ENCODE results near the gene PYY.
"Not testable (repeated sequence)": the region's sequence is repeated elsewhere in the genome, so short reads cannot be mapped to it uniquely, and the experiment has no call there.

DNA sequence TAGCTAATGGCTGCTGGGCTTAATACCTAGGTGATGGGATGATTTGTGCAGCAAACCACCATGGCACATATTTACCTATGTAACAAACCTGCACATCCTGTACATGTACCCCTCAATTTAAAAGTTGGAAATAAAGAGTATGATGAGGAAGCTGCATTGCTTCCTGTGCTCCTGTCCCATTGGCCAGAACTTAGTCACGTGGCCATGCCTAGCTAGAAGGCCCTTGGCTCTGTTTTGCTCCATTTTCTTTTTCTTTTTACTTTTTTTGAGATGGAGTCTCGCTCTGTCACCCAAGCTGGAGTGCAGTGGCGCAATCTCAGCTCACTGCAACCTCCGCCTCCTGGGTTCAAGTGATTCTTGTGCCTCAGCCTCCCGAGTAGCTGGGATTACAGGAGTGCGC, 7.6 kb upstream of the PYY start:
- TF ChIP-seq, protein P1, sequence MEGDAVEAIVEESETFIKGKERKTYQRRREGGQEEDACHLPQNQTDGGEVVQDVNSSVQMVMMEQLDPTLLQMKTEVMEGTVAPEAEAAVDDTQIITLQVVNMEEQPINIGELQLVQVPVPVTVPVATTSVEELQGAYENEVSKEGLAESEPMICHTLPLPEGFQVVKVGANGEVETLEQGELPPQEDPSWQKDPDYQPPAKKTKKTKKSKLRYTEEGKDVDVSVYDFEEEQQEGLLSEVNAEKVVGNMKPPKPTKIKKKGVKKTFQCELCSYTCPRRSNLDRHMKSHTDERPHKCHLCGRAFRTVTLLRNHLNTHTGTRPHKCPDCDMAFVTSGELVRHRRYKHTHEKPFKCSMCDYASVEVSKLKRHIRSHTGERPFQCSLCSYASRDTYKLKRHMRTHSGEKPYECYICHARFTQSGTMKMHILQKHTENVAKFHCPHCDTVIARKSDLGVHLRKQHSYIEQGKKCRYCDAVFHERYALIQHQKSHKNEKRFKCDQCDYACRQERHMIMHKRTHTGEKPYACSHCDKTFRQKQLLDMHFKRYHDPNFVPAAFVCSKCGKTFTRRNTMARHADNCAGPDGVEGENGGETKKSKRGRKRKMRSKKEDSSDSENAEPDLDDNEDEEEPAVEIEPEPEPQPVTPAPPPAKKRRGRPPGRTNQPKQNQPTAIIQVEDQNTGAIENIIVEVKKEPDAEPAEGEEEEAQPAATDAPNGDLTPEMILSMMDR (IDR thresholded peaks at IDR 0.05) = not testable (repeated sequence)
- TF ChIP-seq POLR2A (IDR thresholded peaks at IDR 0.05) = not testable (repeated sequence)

Measured in tibial nerve (tissue), 3 donors.